Measurements from ENCODE around the gene SV2C. TPM values are rescaled to one million over a fixed set of nuclear protein-coding genes. Genes with fewer than 3 reads are reported as not detected.

The SV2C gene
- total and polyA plus RNA-seq, 2 of the 13 experiments (the other 11 are each of a cell fraction or from before 2014, with no cell fraction given) = not detected

GRCh38 chr5:76371960-76372322 lies 288.8 kb downstream of the SV2C start (continued):
- TF ChIP-seq ATM (IDR thresholded peaks at IDR 0.05; ENCODE audit: borderline replicate concordance) (no peak), ONECUT2 (CRISPR knock-in tag; IDR thresholded peaks at IDR 0.05) (no peak), MYNN (CRISPR knock-in tag; IDR thresholded peaks at IDR 0.05; ENCODE audit: low read depth) (no peak), FOXA1 (IDR thresholded peaks at IDR 0.05) (no peak), FOXA1 (CRISPR knock-in tag; IDR thresholded peaks at IDR 0.05) (no peak), TRIM22 (IDR thresholded peaks at IDR 0.05) (no peak), DNMT1 (CRISPR knock-in tag; IDR thresholded peaks at IDR 0.05) (no peak), PCBP2 (optimal IDR thresholded peaks at IDR 0.05; ENCODE audit: low read depth, low read length, poor library complexity, severe bottlenecking) (no peak), KIAA2018 (CRISPR knock-in tag; IDR thresholded peaks at IDR 0.05; ENCODE audit: borderline replicate concordance) (no peak), EZH2 (conservative IDR thresholded peaks at IDR 0.05; ENCODE audit: low read depth, low read length) (no peak), ZNF703 (CRISPR knock-in tag; IDR thresholded peaks at IDR 0.05; ENCODE audit: borderline replicate concordance) (no peak), ZBTB40 (IDR thresholded peaks at IDR 0.05) (no peak), ZBTB40 (CRISPR knock-in tag; IDR thresholded peaks at IDR 0.05) (no peak)
